GM15510 (cell line): ENCODE measurements around the gene F2RL3.

Experiments
- POLR2A ChIP-seq: IDR thresholded peaks from 3 replicates; pipeline ENCODE4 v1.6.1; 2011; ENCODE audit warnings: borderline replicate concordance; ENCODE audit not compliant: insufficient read length; ENCODE audit errors: extremely low read depth

Gene F2RL3

DNA sequence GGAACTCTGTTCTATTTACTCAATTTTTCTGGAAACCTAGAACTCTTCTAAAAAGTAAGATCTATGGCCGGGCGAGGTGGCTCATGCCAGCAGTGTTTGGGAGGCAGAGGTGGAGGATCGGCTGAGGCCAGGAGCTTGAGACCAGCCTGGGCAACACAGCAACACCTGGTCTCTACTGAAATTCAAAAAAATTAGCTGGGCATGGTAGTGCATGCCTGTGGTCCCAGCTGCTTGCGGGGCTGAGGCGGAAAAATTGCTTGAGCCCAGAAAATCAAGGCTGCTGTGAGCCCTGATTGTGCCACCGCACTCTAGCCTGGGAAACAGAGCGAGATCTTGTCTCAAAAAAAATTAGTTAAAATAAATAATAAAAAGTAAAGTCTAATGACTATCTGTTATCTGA lies 28.6 kb downstream of the F2RL3 start:
- no peak for TF ChIP-seq POLR2A

DNA sequence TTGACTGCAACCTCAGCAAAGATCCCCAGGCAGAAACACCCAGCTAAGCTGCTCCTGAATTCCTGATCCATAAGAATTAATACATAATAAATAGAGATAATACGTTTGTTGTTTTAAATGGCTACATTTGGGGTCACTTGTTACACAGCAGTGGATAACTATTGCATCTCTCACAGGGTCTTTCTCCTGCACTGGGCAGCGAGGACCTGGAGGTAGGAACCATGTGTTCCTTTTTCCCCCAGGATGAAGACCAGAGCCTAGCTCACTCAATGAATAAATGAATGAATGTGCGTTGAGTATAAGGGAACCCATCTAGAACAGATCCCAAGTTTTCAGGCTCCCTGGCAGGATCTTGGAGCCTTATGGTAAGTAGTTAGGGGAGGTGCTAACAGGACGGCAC lies 30.7 kb downstream of the F2RL3 start:
- TF ChIP-seq POLR2A: no peak

DNA sequence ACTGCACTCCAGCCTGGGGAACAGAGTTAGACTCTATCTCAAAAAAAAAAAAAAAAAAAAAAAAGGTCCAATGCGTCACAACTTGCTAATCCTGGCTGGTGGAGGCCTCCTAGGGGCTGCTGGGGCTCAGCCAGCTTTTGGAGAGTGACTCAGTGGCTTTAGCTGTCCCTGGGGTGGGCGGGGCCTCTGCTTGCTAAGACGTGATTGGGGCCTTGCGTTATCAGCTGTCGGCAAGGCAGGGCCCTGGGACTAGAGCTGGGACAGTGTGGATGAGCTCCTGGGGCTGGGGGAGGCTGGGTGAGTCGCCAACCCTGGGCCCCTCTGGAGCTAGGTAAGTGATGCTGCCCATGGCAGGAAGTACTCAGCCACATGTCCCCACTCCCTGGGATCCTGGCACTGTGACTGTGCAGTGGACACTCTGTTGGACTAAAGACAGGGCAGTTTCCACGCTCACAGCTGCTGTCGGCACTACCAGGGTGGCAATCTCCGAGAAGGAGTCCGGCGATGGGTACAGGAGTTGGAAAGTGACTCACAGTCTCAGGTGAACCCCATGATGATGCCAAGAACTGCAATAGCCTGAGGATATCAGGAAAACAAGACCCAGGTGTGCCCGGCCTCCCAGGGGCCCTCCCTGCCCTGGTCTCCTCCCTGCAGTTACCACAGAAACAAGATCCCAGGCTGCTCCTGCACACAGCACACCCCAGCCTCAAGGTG lies 32.2 kb downstream of the F2RL3 start:
- TF ChIP-seq POLR2A: no peak

DNA sequence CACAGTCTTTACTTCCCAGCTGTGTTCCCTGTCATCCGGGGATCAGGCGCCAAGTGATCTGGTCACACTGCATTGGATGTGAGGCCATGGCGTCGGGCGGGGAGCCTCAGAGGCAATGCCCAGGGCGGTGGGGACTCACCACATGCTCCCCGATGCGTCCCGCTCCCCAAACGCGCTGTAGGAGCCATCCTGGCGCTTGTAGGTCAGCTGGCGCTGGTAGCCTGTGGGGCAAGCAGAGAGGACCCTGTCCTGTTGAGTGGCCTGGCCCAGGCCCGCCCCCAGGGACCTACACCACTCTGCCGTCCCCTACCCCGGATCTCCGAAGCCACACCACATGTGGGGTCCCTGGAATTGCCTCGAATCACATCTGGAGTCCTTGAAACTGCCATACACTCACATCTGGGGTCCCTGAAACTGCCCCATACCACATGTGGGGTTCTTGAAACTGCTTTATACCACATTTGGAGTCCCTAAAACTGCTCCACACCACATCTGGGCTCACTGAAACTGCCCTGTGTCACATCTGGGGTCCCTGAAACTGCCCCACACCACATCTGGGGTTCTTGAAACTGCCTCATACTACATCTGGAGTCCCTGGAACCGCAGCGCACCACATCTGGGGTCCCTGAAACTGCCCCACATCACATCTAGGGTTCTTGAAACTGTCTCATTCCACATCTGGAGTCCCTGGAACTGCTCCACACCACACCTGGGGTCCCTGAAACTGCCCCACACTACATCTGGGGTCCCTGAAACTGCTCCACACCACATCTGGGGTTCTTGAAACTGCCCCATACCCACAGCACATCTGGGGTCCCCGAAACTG lies 33.2 kb downstream of the F2RL3 start:
- TF ChIP-seq POLR2A: no peak

DNA sequence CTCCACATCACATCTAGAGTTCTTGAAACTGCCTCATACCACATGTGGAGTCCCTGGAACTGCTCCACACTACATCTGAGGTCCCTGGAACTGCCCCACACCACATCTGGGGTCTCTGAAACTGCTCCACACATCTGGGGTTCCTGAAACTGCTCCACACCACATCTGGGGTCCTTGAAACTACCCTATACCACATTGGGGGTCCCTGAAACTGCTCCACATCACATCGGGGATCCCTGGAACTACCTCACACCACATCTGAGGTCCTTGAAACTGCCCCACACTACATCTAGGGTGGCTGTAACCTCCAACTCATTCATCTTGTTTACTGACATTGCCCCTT lies 33.8 kb downstream of the F2RL3 start:
- TF ChIP-seq POLR2A: no peak

DNA sequence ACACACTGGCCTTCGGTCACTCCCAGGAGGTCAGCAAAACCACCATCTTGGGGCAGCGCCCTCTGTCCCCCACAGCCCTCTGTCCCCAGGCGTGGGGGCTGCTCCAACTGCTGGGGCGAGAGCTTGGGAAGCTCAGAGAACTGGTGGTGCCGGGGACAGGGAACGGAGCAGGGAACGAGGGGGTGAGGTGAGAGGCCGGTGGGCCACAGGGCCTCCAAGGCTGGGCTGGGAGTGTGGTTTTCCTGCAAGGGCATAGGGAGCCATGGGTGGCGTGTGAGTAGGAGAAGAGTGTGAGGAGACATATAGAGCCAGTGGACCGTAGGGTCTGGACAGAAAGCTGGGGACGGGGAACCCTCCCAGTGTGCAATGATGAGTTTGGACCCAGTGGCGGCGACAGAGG lies 34.1 kb downstream of the F2RL3 start:
- no peak for TF ChIP-seq POLR2A

DNA sequence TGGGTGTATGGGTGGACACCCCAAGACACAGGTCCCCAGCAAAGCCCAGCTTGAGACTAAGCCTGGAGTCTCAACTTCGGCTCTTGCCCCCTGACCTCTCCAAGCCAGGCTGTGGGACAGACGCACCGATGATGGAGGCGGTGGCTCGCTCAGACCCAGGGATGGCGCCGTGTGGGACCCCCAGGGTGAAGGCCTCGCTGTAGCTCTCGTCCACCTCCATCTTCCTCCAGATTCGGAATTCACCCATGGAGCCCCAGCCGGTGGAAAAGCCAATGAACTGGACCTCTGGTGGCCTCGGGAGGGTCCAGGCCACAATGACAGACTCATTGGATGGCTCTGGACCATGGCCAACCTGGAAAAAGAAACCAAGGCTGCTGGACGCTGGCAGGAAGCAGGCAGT lies 39.1 kb downstream of the F2RL3 start:
- no peak for TF ChIP-seq POLR2A

DNA sequence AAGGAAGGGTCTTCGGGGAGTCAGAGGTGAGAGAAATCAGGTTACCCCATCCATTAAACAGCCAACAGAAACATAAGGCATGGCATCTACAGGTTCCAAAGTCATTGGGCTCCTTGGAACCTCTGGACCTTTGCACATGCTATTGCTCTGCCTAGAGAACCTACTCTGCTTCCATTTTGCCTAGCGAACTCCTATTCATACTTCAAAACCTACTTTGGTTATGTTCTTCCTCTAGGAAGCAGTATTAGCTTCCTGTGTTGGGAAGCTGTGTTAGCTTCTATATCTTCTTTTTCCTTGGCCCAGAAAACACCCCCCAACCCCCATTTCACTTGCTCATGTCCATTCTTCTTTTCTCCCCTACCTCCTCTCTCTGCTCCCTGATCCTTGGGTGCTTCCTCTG lies 39.6 kb downstream of the F2RL3 start:
- TF ChIP-seq POLR2A: no peak

DNA sequence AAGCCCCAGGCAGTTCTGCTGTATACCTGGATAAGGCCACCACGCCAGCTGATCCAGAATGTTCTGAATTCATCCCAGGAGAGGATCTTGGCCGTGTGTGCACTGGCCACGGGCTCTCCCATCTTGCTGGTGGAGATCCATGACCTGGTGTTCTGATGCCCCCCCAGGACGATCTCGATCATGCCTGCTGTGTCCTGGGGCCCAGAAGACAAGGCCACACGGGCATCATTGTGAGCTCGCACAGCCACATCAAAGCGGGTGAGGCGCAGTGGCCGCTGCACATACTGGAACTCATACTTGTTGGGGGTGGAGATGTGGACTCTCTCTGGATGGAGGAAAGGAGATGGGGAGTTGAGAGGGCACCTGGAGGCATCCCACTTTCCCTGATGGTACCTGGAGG lies 40.1 kb downstream of the F2RL3 start:
- TF ChIP-seq POLR2A: no peak

DNA sequence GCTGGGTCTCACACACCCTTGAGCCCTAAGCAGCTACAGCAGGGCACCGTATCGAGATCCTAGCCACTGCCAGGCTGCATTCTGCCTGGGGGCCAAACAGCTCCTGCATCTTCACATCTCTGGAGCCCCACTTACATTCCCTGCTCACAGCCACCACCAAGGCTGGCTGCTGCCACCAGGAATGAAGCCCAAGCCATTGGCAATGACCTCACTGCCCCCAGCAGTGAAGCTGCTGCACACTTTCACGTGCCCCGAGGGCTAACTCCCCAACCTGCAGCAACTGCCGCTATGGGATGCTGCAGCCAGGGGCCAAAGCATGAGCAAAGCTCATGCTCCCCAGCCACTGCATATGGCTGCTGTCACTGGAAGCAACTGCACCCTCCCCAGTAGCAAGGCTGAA lies 42.0 kb downstream of the F2RL3 start:
- no peak for TF ChIP-seq POLR2A

DNA sequence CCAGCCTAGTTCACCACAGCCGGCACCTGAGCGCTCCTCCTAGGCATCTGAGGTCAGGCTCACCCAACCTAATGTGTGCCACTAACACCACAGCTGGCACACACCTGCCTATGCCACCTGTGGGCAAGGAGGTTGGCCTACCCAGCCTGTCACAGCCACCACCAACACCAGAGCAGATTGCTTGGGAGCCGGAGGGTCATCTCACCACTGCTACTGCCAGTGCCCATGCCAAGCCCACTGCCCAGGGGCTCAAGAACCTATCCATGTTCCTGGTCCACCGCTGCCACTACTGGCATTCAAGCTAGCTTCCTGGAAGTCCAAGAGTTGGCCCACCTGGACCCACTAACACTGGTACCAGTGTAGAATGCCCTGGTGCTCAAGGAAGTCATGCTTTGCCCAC lies 42.5 kb downstream of the F2RL3 start:
- TF ChIP-seq POLR2A: no peak

DNA sequence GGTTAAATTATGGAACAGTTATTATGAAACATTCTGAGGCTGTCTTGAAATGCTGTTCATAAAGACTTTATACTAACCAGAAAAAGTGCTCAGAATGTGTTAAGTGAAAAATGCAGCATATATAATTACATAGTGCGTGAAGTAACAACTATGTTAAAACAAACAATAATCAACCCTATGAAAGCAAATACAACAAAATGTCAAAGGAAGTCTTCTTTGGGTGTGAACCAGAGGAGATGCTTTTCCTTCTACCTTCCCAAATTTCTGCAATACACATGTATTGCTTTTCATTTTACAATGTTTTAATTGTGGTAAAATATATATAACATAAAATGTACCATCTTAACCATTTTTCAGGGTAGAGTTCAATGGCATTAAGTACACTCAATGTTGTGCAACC lies 45.7 kb downstream of the F2RL3 start:
- no peak for TF ChIP-seq POLR2A

DNA sequence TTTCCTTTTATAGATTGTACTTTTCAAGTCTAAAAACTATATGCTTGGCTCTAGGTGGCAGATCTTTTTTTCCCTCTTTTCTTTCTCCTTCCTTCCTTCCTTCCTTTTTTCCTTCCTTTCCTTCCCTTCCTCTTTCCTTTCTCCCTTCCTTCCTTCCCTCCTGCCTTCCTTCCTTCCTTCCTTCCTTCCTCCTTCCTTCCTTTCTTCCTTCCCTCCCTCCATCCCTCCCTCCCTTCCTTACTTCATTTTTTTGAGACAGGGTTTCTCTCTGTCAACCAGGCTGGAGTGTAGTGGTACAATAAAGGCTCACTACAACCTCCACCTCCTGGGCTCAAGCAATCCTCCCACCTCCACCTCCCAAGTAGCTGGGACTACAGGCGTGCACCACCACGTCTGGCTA lies 48.1 kb downstream of the F2RL3 start:
- TF ChIP-seq POLR2A: no peak

DNA sequence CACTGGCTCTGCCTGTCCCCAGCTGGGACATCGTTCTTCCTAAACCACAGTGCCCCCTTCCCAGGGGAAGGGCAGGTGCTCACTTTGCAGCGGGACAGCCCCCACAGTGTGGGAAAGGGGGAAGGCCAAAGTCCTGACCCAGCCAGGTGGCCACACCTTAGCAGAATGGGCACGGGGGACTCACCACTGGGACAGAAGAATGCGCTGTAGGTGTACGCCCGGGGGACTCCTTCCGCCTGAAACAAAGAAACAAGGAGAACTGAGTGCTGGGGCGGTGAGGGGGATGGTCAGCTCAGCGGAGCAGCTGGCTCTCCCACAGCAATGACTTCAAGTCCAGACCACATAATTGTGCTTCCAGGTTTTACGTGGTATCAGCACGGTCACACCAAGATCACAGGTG lies 49.4 kb downstream of the F2RL3 start:
- TF ChIP-seq POLR2A: no peak

DNA sequence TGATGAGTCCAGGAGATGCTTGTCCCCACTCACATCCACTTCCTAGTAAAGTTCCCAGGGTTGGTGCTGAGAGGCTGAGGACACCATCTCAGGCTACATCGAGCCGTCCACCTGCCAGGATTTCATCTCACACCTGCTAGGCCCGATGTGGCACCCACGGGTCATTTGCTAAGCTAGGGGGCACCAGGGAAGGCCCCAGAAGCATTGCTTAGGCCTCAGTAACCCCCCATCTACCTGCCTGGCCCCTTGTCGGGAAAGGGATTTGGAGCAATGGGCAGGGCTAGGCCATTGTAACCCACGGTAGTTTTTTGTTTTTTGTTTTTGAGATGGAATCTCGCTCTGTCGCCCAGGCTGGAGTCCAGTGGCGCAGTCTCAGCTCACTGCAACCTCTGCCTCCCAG lies 51.8 kb downstream of the F2RL3 start:
- no peak for TF ChIP-seq POLR2A
